ENCODE data around the gene BMP7. TPM values are rescaled to one million over a fixed set of nuclear protein-coding genes. Genes with fewer than 3 reads are reported as not detected.

Gene BMP7
- total and polyA plus RNA-seq, 2 of the 8 experiments (the other 6 are each of a cell fraction or from before 2014, with no cell fraction given), result 9.2 to 14.7 TPM

DNA sequence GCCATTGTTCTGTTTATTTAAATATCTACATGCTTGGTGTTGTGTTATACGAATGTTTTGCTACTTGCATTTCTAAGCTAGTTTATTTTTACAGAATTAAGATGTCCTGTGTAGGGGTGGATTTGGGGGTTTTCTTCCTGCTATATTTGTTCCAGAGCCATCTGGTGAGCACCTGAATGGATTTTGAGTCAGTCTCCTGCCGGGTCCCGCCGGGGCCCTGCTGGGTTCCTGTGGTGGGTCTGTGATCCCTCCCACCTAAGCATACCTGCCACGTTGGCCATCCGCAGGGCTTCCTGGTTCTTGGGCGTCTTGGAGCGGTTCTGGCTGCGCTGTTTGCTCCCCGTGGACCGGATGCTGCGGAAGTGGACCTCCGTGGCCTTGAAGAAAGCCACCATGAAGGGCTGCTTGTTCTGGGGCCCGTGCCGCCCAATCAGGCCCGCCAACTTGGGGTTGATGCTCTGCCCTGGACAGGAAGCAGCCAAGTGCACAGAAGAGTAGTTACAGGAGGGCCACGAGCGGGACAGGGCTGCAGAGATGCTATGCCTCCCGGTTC, 82.9 kb downstream of the BMP7 start (continued):
- TF ChIP-seq KDM5A (IDR thresholded peaks at IDR 0.05; ENCODE audit: low read length) (no peak), EP300 (IDR thresholded peaks at IDR 0.05; ENCODE audit: borderline replicate concordance in 1 of 2, low read depth in 2 of 2, low read length in 2 of 2) (no peak)

All from H1 (cell line).